IPS-18c (cell line): ENCODE data around the gene CLC.
"Not testable (repeated sequence)": the region's sequence is repeated elsewhere in the genome, so short reads cannot be mapped to it uniquely, and the experiment has no call there.

Experiments
- H3K4me3 ChIP-seq: 2 replicates; pipeline ENCODE4 v1.7.0; 2013; ENCODE audit warnings: low read depth, mild to moderate bottlenecking, low read length, moderate library complexity; ENCODE audit not compliant: insufficient read depth
- H3K9me3 ChIP-seq: one replicate; pipeline ENCODE4 v1.6.1; 2013; ENCODE audit warnings: mild to moderate bottlenecking, low read length, moderate library complexity; ENCODE audit not compliant: control insufficient read depth, insufficient read depth

Gene CLC

GRCh38 chr19:39737891-39738290 is at the start of gene CLC:
Gene CLC (minus strand): TSS chr19:39738029. CDS start chr19:39737952, 77 bp downstream.
- Histone ChIP-seq H3K9me3 (no peaks in the 10 kb centered on the region), H3K4me3 (no peak within 1 kb of the TSS)

GRCh38 chr19:39780894-39781293 is 43.1 kb upstream of the CLC start:
- Histone ChIP-seq H3K9me3 (no peaks in the 10 kb centered on the region), H3K4me3 (no peak overlapping the region)

DNA sequence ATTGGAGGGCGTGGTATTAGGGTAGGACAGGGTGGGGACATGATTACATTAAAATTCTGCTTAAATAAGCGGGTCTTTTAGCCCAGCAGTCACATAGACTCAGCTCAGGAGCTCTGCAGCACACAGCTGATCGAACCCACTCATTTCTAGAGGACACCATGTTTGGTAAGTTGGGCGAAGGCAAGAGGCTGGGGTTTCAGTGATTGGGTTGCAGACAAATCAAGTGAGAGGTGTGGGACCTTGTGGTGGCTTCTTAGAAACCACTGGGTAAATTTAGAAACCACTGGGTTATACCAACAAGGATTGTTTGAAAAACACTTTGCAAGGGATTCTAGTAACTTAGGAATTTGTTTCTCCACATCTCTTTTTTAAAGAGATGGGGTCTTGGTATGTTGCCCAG is 40.9 kb upstream of the CLC start, which contains the start of gene LEUTX:
TSS of gene LEUTX (plus strand) at position 92 of the 400 bp plus-strand sequence. CDS start at position 159, 67 bp downstream.
- Histone ChIP-seq H3K4me3 (no peak within 1 kb of the TSS), H3K9me3 (no peaks in the 10 kb centered on the region)

DNA sequence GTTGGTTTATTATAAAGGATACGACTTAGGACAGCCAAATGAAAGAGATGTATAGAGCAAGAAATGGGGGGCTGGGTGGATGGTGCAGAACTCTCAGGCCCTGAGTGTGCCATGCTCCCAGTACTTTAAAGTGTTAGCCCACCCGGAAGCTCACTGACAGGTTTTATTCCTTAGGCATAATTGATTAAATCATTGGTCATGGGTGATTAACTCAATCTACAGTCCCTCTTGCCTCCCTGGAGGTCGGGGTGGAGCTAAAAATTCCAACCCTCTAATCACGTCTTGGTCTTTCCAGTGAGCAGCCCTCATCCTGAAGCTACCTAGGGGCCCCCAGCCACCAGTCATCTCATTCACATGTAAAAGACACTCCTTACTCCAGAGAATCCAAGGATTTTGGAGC is 31.0 kb upstream of the CLC start:
- Histone ChIP-seq H3K4me3 (no peak overlapping the region), H3K9me3 (no peaks in the 10 kb centered on the region)

- Histone ChIP-seq H3K4me3 (no peak overlapping the region), H3K9me3 (no peaks in the 10 kb centered on the region)
Observed at GRCh38 chr19:39768334-39768733, 30.5 kb upstream of the CLC start.

GRCh38 chr19:39765091-39766076 is 27.6 kb upstream of the CLC start:
- Histone ChIP-seq H3K4me3 (no peak overlapping the region), H3K9me3 (no peaks in the 10 kb centered on the region)

GRCh38 chr19:39761851-39762250 is 24.0 kb upstream of the CLC start:
- H3K9me3 ChIP-seq, H3K4me3 ChIP-seq: not testable (repeated sequence)

- Histone ChIP-seq H3K4me3 (no peak overlapping the region), H3K9me3 (no peaks in the 10 kb centered on the region)
Observed at GRCh38 chr19:39759457-39760184, 21.8 kb upstream of the CLC start.

- Histone ChIP-seq H3K4me3 (no peak overlapping the region), H3K9me3 (peaks cover 2% of the 10 kb centered on the region)
Observed at GRCh38 chr19:39754971-39755370, 17.1 kb upstream of the CLC start.

GRCh38 chr19:39754544-39754943 is 16.7 kb upstream of the CLC start:
- peaks cover 2% of the 10 kb centered on the region for H3K9me3 ChIP-seq
- no peak overlapping the region for H3K4me3 ChIP-seq

GRCh38 chr19:39752795-39753194 is 15.0 kb upstream of the CLC start:
- Histone ChIP-seq H3K9me3 (peaks cover 2% of the 10 kb centered on the region), H3K4me3 (no peak overlapping the region)

- Histone ChIP-seq H3K9me3 (peaks cover 2% of the 10 kb centered on the region), H3K4me3 (no peak overlapping the region)
Observed at GRCh38 chr19:39752390-39752789, 14.6 kb upstream of the CLC start.

DNA sequence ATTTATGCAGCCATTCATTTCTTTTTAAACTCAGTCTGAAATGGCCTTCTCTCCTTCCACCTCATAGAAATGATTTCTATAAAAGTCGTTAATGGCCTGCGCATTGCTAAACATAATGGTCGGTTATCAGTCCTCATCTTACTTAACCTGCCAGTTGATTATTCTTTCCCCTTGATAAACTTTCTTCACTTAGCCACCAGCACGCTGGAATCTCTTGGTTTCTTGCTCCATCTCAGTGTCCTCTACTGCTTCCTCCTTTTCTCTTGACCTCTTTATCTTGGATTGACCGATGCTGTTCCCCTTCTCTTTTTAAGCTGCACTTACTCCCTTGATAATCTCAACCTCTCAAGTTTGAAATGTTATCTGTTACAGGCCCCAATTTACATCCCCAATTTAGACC is 12.2 kb upstream of the CLC start:
- no peak overlapping the region for H3K4me3 ChIP-seq
- peaks cover 2% of the 10 kb centered on the region for H3K9me3 ChIP-seq

DNA sequence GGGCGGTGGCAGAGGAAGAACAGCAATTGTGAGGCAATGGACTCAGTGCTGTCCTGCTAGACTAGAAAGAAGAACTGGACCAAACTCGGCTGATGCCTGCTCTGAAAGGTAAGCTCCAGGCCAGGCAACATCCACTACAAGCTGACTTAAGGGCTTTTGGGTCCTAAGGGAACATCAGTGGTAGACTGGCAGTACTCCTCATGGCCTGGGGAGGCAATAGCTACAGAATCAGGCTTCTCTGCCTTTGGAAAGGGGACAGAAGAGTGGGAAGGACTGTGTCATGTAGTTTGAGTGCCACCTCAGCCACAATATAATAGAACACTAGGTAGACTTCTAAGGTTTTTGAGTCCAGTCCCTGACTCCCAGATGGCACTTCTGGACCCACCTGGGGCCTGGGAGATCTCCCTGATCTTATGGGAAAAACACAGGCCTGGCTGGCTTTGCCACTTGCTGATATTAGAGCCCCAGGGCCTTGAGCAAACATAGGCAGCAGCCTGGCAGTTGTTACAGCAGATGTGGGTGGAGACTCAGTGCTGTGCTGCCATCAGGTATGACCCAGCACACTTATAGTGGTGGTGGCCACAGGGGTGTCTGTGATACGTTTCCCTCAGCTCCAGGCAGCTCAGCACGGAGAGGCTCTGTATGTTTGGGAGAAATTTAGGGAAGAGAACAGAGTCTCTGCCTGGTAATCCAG is 9.2 kb upstream of the CLC start:
- Histone ChIP-seq H3K9me3 (no peaks in the 10 kb centered on the region), H3K4me3 (no peak overlapping the region)

DNA sequence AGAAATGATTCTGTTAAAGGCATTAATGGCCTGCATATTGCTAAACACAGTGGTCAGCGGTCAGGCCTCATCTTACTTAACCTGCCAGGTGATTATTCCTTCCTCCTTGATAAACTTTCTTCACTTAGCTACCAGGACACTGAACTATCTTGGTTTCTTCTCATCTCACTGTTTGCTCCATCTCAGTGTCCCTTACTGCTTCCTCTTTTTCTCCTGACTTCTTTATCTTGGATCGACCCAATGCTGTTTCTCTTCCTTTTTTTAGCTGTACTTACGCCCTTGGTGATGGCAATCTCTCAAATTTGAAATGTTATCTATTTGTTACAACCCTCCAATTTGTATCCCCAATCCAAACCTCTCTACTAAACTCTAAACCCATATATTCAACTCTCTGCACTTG is 7.8 kb upstream of the CLC start:
- H3K4me3 ChIP-seq = no peak overlapping the region
- H3K9me3 ChIP-seq = no peaks in the 10 kb centered on the region

GRCh38 chr19:39740395-39740794 is 2.6 kb upstream of the CLC start:
- Histone ChIP-seq H3K9me3 (no peaks in the 10 kb centered on the region), H3K4me3 (no peak overlapping the region)

DNA sequence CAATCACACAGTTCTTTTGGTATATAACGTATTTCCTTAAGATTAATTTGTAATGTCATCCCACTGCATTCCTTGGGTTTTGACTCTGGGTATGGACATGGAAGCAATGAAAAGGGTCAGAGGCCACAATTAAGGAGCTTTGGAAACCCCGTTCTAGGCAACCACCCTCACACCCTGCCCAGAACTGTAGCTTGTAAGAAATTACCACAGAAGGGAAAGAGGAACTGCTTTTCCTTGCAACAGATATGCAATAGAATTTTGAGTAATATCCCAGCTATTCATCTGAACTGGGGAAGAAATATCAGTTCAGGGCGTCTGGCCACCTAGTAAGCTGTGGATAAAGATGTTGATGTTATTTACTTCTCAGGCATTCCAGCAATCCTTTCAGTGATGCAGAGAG is 985 bp upstream of the CLC start:
- H3K4me3 ChIP-seq = no peak overlapping the region
- no peaks in the 10 kb centered on the region for H3K9me3 ChIP-seq
